AG04449 (cell line): ENCODE data around the gene RAB1A.

Experiments
- CTCF ChIA-PET: fragments of 350-600 bp; formaldehyde crosslinking; extraction: SDS; loops from one replicate; lab custom pipeline; 2021; ENCODE audit warnings: antibody characterized with exemption; lab: Yijun Ruan, JAX
- POLR2A ChIA-PET: fragments of 400-600, 350-600 bp; formaldehyde crosslinking; extraction: SDS; loops from one replicate; lab custom pipeline; 2020; ENCODE audit warnings: antibody characterized with exemption, inconsistent platforms; lab: Yijun Ruan, JAX
- DNase-seq: peaks from one replicate; pipeline ENCODE4 v3.0.0-alpha.2; 2010; ENCODE audit warnings: low read depth, low spot score
- H3K4me3 ChIP-seq: 2 replicates; pipeline ENCODE4 v1.5.1; 2011; ENCODE audit warnings: low read depth, mild to moderate bottlenecking, control low read depth, low read length
- TF ChIP-seq, protein P1 (sequence below): IDR thresholded peaks from one replicate; pipeline ENCODE4 v1.5.1; 2011; ENCODE audit warnings: mild to moderate bottlenecking, moderate library complexity, low read length, control low read depth, inconsistent platforms; ENCODE audit not compliant: insufficient read depth; ENCODE audit errors: missing control alignments

Gene RAB1A

DNA sequence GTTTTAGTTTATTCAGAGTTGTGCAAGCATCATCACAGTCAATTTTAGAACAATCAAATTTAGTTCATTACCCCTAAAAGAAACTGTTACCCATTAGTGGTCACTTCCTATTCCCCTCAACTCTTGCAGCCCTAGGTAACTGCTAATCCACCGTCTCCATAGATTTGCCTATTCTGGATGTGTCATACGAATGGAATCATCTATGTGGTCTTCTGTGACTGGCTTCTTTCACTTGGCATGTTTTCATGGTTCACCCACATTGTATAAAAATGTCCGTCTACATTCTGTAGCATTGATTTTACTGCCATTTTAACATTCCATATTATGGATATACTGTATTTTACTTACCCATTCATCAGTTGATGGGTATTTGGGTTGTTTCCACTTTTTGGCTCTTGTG, 79.0 kb downstream of the RAB1A start:
- DNase-seq: no peak
- CTCF ChIA-PET: no interaction called here
- TF ChIP-seq, protein P1, sequence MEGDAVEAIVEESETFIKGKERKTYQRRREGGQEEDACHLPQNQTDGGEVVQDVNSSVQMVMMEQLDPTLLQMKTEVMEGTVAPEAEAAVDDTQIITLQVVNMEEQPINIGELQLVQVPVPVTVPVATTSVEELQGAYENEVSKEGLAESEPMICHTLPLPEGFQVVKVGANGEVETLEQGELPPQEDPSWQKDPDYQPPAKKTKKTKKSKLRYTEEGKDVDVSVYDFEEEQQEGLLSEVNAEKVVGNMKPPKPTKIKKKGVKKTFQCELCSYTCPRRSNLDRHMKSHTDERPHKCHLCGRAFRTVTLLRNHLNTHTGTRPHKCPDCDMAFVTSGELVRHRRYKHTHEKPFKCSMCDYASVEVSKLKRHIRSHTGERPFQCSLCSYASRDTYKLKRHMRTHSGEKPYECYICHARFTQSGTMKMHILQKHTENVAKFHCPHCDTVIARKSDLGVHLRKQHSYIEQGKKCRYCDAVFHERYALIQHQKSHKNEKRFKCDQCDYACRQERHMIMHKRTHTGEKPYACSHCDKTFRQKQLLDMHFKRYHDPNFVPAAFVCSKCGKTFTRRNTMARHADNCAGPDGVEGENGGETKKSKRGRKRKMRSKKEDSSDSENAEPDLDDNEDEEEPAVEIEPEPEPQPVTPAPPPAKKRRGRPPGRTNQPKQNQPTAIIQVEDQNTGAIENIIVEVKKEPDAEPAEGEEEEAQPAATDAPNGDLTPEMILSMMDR: no peak
- no peak overlapping the region for H3K4me3 ChIP-seq
- POLR2A ChIA-PET: no interaction called here

GRCh38 chr2:65049010-65049639, 80.8 kb downstream of the RAB1A start:
- no peak for DNase-seq
- TF ChIP-seq, protein P1: no peak
- CTCF ChIA-PET: interaction anchor here (1.3 to 1.5 kb wide), 2 partner anchors 127 to 131 kb away, joined by 3 to 4 read pairs; no protein-coding TSS in a partner anchor
- no peak overlapping the region for H3K4me3 ChIP-seq
- POLR2A ChIA-PET: no interaction called here

DNA sequence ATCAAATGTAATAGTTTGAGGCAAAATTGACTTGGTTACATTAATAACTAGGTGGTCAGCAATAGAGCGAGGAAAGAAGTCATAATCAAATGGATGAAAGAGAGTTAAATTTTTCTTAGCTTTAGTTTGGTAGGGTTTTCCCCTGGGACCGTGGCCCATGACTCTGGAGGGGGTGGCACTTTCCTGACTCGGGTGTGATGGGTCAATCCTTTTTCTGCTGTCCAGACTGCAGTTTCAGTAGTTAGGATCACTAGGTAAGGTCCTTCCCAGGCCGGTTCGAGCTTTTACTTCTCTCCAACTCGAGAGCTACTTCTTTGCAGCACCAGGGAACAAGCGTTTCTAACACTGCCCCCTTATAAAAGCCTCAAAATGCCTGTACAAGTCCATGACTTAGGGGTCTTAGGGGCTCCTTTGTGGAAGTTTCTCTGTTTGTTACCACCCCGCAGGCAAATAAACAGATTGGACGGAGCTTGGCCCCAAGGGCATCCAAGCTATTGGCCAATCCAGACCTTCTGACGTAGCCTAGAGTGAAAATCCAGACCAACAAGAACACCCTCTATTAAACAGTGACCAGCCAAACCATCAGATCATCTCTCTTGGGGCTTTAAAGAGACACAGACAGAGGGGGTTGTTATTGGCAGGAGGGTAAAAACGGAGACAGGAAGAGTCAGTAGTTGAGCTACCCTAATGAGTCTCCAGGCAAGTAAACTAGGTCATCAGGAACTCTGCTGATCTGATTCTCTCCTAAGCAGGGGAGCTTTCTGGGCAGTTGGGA, 83.1 kb downstream of the RAB1A start:
- no peak overlapping the region for H3K4me3 ChIP-seq
- POLR2A ChIA-PET: no interaction called here
- TF ChIP-seq, protein P1: no peak
- no peak for DNase-seq
- CTCF ChIA-PET: interaction anchor here (0.8 to 2.1 kb wide), 3 partner anchors 8 to 129 kb away, joined by 3 to 13 read pairs (median 5); partner anchors contain the start of gene CEP68

- ChIA-PET POLR2A (no interaction called here), CTCF (interaction anchor here (1.0 to 16.7 kb wide), 4 partner anchors 9 to 138 kb away, joined by 4 to 331 read pairs (median 5); no protein-coding TSS in a partner anchor)
- no peak for DNase-seq
These were observed 84.3 kb downstream of the RAB1A start for GRCh38 chr2:65045651-65046050.

GRCh38 chr2:65044097-65044735, 85.7 kb downstream of the RAB1A start:
- POLR2A ChIA-PET: interaction anchor here (0.6 kb wide), 1 partner anchor 529 kb away, joined by 4 read pairs; no protein-coding TSS in a partner anchor
- DNase-seq: no peak
- H3K4me3 ChIP-seq: no peak overlapping the region
- CTCF ChIA-PET: interaction anchor here (0.9 to 16.7 kb wide), 5 partner anchors 21 to 187 kb away, joined by 3 to 331 read pairs (median 3); no protein-coding TSS in a partner anchor
- TF ChIP-seq, protein P1: no peak

More at GRCh38 chr2:65045651-65046050, 84.3 kb downstream of the RAB1A start:
- TF ChIP-seq, protein P1: no peak
- H3K4me3 ChIP-seq: no peak overlapping the region

DNA sequence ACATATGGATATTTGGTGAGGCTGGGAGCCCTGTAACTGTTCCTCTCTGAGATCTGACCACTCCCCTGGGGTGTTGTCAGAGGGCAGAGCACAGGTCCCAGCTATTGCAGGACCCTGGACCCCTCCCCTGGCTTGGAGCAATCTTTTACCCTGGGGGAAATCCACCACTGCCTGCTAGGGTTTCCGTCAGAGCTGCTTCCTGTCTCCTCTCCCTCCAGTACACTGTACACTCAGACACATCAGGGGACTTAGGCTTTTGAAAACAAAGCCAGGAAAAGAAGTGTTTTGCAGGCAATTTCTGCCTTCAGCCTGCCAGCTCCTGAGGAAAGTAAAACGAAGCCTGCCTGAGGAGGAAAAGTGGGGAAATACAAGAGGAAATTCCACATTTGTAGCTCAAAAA, 86.9 kb downstream of the RAB1A start:
- no peak for DNase-seq
- ChIA-PET CTCF (interaction anchor here (0.8 to 16.7 kb wide), 13 partner anchors 9 to 531 kb away, joined by 3 to 331 read pairs (median 3); no protein-coding TSS in a partner anchor), POLR2A (interaction anchor here (0.7 kb wide), 1 partner anchor 19 kb away, joined by 3 read pairs; no protein-coding TSS in a partner anchor)
- TF ChIP-seq, protein P1: no peak
- H3K4me3 ChIP-seq: no peak overlapping the region
